Endodermal cell (in vitro differentiated cells): Measurements from ENCODE around the gene STMN1. TPM values are rescaled to one million over a fixed set of nuclear protein-coding genes. Genes with fewer than 3 reads are reported as not detected.

Experiments
- DNase-seq: peaks from one replicate; pipeline ENCODE4 v3.0.0-alpha.2; 2017
- H3K27ac ChIP-seq: 2 replicates; pipeline ENCODE4 v1.5.1; 2013; ENCODE audit warnings: mild to moderate bottlenecking, low read depth, low read length, moderate library complexity
- H3K27me3 ChIP-seq: 2 replicates; pipeline ENCODE4 v1.6.1; 2013; ENCODE audit warnings: mild to moderate bottlenecking, low read length, moderate library complexity; ENCODE audit not compliant: insufficient read depth, control insufficient read depth, poor library complexity, severe bottlenecking
- H3K36me3 ChIP-seq: 2 replicates; pipeline ENCODE4 v1.7.0; 2013; ENCODE audit warnings: mild to moderate bottlenecking, low read length, moderate library complexity; ENCODE audit not compliant: control insufficient read depth, insufficient read depth
- H3K4me1 ChIP-seq: one replicate; pipeline ENCODE4 v1.7.0; 2013; ENCODE audit warnings: low read length; ENCODE audit not compliant: control insufficient read depth, insufficient read depth
- H3K4me3 ChIP-seq: 2 replicates; pipeline ENCODE4 v1.5.1; 2013; ENCODE audit warnings: mild to moderate bottlenecking, low read length, moderate library complexity
- H3K9ac ChIP-seq: 2 replicates; pipeline ENCODE4 v1.6.1; 2013; ENCODE audit warnings: mild to moderate bottlenecking, low read length, moderate library complexity; ENCODE audit not compliant: poor library complexity, severe bottlenecking; ENCODE audit errors: extremely low read depth
- H3K9me3 ChIP-seq: 2 replicates; pipeline ENCODE4 v1.6.1; 2013; ENCODE audit warnings: mild to moderate bottlenecking, low read length, moderate library complexity; ENCODE audit not compliant: control insufficient read depth
- H3K27ac Mint-ChIP-seq: 2 replicates; pipeline ENCODE4 v1.8.0; 2020; ENCODE audit warnings: mixed read lengths
- H3K27me3 Mint-ChIP-seq: 2 replicates; pipeline ENCODE4 v1.8.0; 2021; ENCODE audit warnings: mild to moderate bottlenecking, mixed read lengths; ENCODE audit not compliant: insufficient read depth
- H3K36me3 Mint-ChIP-seq: 2 replicates; pipeline ENCODE4 v1.8.0; 2020; ENCODE audit warnings: low read depth, mixed read lengths
- H3K4me1 Mint-ChIP-seq: 2 replicates; pipeline ENCODE4 v1.8.0; 2020; ENCODE audit warnings: mixed read lengths
- H3K4me3 Mint-ChIP-seq: 2 replicates; pipeline ENCODE4 v1.8.0; 2020; ENCODE audit warnings: mild to moderate bottlenecking, moderate library complexity, mixed read lengths
- H3K9me3 Mint-ChIP-seq: 2 replicates; pipeline ENCODE4 v1.8.0; 2020; ENCODE audit warnings: mild to moderate bottlenecking, mixed read lengths
- WGBS, 2 experiments: methylation state at CpG; one replicate each; pipeline versions ENCODE4 v1.1.5 to v1.1.7; 2013; ENCODE audit warnings: missing lambda C conversion rate in 2 of 2, mixed read lengths in 1 of 2; ENCODE audit not compliant: insufficient coverage in 1 of 2, insufficient read length in 1 of 2; 5-methylcytosine and 5-hydroxymethylcytosine counted together
- total RNA-seq, 2 donors: library from RNA; stranded (reverse); fragmentation: NEBNext Ultra II Directional in 1 of 2; extraction: Animal tissue kit (Norgen Biotek cat#: 25700) in 1 of 2; gene quantifications; 2 replicates in 1 of 2; 3 replicates in 1 of 2; pipeline ENCODE4 v1.2.1, GENCODE V29; 2021
- TF ChIP-seq, protein P1 (sequence below): fragments of 200-600 bp; sonication (generic); conservative IDR thresholded peaks from 2 replicates; pipeline ENCODE4 v1.5.0; 2021; ENCODE audit warnings: antibody characterized with exemption, mild to moderate bottlenecking

Gene STMN1
- total RNA-seq, 2 donors from 2014 or later: 543 to 585 TPM

DNA sequence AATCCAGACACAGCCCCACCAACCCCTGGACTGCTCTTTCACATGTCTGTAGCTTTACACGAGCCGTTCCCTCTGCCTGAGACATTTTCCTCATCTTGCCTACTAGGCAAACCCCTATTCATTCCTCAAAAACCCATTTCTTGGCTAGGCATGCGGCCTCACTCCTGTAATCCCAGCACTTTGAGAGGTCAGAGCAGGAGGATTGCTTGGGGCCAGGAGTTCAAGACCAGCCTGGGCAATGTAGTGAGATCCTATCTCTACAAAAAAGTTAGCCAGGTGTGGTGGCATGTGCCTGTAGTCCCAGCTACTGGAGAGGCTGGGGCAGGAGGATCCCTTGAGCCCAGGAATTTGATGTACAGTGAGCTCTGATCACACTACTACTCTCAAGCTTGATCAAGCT is 41.8 kb downstream of the STMN1 start:
- no peak overlapping the region for H3K27ac ChIP-seq
- no peak overlapping the region for H3K4me3 Mint-ChIP-seq
- H3K4me3 ChIP-seq: no peak overlapping the region
- WGBS, 2 experiments: 73 to 95% methylated on average over 2 to 3 of the region's 3 CpGs
- no peaks in the 10 kb centered on the region for H3K27me3 Mint-ChIP-seq
- no peak overlapping the region for H3K27ac Mint-ChIP-seq
- peaks cover 14% of the 10 kb centered on the region for H3K4me1 Mint-ChIP-seq
- no peak for DNase-seq
- TF ChIP-seq, protein P1, sequence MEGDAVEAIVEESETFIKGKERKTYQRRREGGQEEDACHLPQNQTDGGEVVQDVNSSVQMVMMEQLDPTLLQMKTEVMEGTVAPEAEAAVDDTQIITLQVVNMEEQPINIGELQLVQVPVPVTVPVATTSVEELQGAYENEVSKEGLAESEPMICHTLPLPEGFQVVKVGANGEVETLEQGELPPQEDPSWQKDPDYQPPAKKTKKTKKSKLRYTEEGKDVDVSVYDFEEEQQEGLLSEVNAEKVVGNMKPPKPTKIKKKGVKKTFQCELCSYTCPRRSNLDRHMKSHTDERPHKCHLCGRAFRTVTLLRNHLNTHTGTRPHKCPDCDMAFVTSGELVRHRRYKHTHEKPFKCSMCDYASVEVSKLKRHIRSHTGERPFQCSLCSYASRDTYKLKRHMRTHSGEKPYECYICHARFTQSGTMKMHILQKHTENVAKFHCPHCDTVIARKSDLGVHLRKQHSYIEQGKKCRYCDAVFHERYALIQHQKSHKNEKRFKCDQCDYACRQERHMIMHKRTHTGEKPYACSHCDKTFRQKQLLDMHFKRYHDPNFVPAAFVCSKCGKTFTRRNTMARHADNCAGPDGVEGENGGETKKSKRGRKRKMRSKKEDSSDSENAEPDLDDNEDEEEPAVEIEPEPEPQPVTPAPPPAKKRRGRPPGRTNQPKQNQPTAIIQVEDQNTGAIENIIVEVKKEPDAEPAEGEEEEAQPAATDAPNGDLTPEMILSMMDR: no peak
- H3K36me3 Mint-ChIP-seq: peaks cover 35% of the 10 kb centered on the region
- no peaks in the 10 kb centered on the region for H3K27me3 ChIP-seq
- H3K9ac ChIP-seq: no peak overlapping the region
- H3K9me3 Mint-ChIP-seq: no peaks in the 10 kb centered on the region
- H3K36me3 ChIP-seq: no peaks in the 10 kb centered on the region
- no peaks in the 10 kb centered on the region for H3K4me1 ChIP-seq
- no peaks in the 10 kb centered on the region for H3K9me3 ChIP-seq

DNA sequence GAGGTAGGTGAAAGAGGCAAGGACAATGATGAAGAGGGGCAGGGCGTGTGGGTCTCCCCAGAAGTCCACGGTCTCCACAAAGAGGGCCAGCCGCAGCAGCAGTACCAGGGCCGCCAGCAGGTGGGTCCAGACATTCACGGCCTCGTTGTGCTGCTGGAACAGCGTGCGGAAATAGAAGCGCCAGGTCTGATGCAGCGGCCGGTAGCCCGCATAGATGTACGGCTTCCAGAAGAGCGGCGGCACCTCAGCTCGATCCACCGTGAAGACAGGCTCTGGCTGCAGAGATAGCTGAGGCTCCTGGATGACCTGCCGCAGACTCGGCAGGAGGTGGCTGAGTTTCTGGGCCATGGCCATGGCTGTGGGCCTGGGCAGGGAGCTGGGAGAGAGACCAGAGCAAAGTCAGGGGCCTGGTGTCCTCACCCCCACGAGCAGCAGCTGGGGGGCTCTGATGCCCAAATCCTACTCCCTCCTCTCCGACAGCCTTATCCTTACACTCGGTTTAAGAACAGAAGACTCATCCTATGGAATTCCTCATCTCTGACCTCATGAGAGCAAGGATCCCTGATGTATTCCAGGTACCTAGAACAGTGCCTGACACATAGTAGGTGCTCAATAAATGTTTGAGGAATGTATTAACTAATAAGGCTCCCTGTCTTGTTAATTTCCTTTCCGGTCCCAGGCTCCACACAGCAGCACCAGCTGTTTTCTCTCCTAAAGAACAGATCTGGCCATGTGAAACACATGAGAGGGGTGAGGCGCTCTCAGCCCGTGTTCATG is 42.5 kb downstream of the STMN1 start:
- no peaks in the 10 kb centered on the region for H3K36me3 ChIP-seq
- H3K27me3 Mint-ChIP-seq: no peaks in the 10 kb centered on the region
- H3K27ac ChIP-seq: no peak overlapping the region
- TF ChIP-seq, protein P1: peak; percentile 27
- H3K9me3 ChIP-seq: no peaks in the 10 kb centered on the region
- H3K4me3 ChIP-seq: no peak overlapping the region
- no peak for DNase-seq
- H3K27me3 ChIP-seq: no peaks in the 10 kb centered on the region
- no peaks in the 10 kb centered on the region for H3K4me1 ChIP-seq
- peaks cover 15% of the 10 kb centered on the region for H3K4me1 Mint-ChIP-seq
- H3K4me3 Mint-ChIP-seq: no peak overlapping the region
- H3K9ac ChIP-seq: no peak overlapping the region
- WGBS, 2 experiments: 95 to 96% methylated on average over 21 to 25 of the region's 25 CpGs
- H3K36me3 Mint-ChIP-seq: peaks cover 35% of the 10 kb centered on the region
- no peaks in the 10 kb centered on the region for H3K9me3 Mint-ChIP-seq
- no peak overlapping the region for H3K27ac Mint-ChIP-seq

DNA sequence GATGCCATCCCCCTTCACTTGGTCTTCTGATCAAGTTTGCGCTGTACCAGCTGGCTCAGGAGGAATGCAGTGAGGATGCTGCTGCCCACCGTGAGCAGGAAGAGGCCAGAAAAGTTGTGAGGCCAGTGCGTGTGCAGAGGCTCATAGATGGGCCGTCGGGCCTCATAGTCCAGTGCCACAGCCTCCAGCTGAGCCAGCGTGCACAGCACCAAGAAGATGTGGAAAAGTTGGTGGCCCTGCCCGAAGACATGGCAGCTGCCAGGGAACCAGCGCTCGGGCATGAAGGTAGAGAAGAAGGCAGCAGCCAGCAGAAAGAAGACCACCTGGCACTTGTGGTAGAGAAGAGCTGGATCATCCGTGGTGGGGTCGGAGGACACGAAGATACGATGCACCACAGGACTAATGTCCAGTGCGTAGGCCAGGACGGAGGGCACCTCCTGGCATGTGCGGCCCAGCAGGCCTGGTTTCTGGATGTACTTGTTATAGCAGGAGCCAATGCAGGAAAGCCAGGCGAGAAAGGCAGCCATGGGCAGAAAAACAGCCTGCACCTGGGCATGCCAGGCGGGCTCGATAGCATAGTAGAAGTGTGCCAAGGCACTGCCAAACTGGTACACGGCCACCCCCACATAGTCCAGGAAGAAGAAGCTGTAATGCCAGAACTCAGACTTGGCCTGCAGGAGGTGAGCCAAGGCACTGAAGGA is 43.3 kb downstream of the STMN1 start:
- no peaks in the 10 kb centered on the region for H3K27me3 ChIP-seq
- no peaks in the 10 kb centered on the region for H3K36me3 ChIP-seq
- no peak overlapping the region for H3K4me3 ChIP-seq
- no peaks in the 10 kb centered on the region for H3K4me1 ChIP-seq
- WGBS, 2 experiments: 94 to 99% methylated on average over 16 to 20 of the region's 20 CpGs
- TF ChIP-seq, protein P1: no peak
- H3K9ac ChIP-seq: no peak overlapping the region
- no peak overlapping the region for H3K4me3 Mint-ChIP-seq
- no peak overlapping the region for H3K27ac ChIP-seq
- no peaks in the 10 kb centered on the region for H3K27me3 Mint-ChIP-seq
- DNase-seq: no peak
- no peak overlapping the region for H3K27ac Mint-ChIP-seq
- peaks cover 35% of the 10 kb centered on the region for H3K36me3 Mint-ChIP-seq
- peaks cover 20% of the 10 kb centered on the region for H3K4me1 Mint-ChIP-seq
- no peaks in the 10 kb centered on the region for H3K9me3 ChIP-seq
- no peaks in the 10 kb centered on the region for H3K9me3 Mint-ChIP-seq
